SU-DHL-6 (cell line): Measurements from ENCODE around the gene TMEM214.

ENCODE experiments used
- EZH2phosphoT487 ChIP-seq: fragments of 200-600 bp; sonication (generic), shearing (Covaris generic); conservative IDR thresholded peaks from 2 replicates; pipeline ENCODE4 v1.6.1; 2018; ENCODE audit warnings: mild to moderate bottlenecking, antibody characterized with exemption, low read length, moderate library complexity, mixed read lengths
- TF ChIP-seq, protein P1 (sequence below): fragments of 200-600 bp; sonication (generic); IDR thresholded peaks from one replicate; pipeline ENCODE4 v1.5.1; 2017; ENCODE audit warnings: antibody characterized with exemption, mild to moderate bottlenecking, low read length, moderate library complexity; ENCODE audit not compliant: insufficient read depth, poor library complexity, severe bottlenecking

GRCh38 chr2:27069436-27069835 lies 36.7 kb downstream of the TMEM214 start:
- TF ChIP-seq, protein P1, sequence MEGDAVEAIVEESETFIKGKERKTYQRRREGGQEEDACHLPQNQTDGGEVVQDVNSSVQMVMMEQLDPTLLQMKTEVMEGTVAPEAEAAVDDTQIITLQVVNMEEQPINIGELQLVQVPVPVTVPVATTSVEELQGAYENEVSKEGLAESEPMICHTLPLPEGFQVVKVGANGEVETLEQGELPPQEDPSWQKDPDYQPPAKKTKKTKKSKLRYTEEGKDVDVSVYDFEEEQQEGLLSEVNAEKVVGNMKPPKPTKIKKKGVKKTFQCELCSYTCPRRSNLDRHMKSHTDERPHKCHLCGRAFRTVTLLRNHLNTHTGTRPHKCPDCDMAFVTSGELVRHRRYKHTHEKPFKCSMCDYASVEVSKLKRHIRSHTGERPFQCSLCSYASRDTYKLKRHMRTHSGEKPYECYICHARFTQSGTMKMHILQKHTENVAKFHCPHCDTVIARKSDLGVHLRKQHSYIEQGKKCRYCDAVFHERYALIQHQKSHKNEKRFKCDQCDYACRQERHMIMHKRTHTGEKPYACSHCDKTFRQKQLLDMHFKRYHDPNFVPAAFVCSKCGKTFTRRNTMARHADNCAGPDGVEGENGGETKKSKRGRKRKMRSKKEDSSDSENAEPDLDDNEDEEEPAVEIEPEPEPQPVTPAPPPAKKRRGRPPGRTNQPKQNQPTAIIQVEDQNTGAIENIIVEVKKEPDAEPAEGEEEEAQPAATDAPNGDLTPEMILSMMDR: no peak
- TF ChIP-seq EZH2phosphoT487: no peak
